Stimulated activated naive CD8-positive, alpha-beta T cell treated with anti-CD3 and anti-CD28 coated beads, Interleukin-15, Interleukin-2, amounts not matched to agents 100 U/mL and 50 U/mL, for 24 hours (primary cell): ENCODE data around the gene ZDHHC18.
A peak's percentile ranks its signal among the peaks of the same experiment; 100 is the strongest.

Source experiments
- ATAC-seq: fragments of 150-1000 bp; cut with Tn5 transposase; one replicate; pipeline ENCODE4 v1.10.0; 2021
- DNase-seq: peaks from one replicate; pipeline ENCODE4 v3.0.0; 2021

The ZDHHC18 gene

GRCh38 chr1:26826261-26827105, at the start of gene ZDHHC18:
Gene ZDHHC18 (plus strand): TSS chr1:26826688. CDS start chr1:26826805, 117 bp downstream.
- peak; percentile 85 for DNase-seq
- peak; percentile 83 for ATAC-seq

- no peak for ATAC-seq
- no peak for DNase-seq
Observed at GRCh38 chr1:26779098-26779668, 47.3 kb upstream of the ZDHHC18 start.

- ATAC-seq (no peak), DNase-seq (no peak)
Observed at GRCh38 chr1:26780344-26780957, 46.0 kb upstream of the ZDHHC18 start.

GRCh38 chr1:26781206-26781825, 45.2 kb upstream of the ZDHHC18 start:
- ATAC-seq (peak; percentile 30), DNase-seq (no peak)

GRCh38 chr1:26782521-26783212, 43.8 kb upstream of the ZDHHC18 start:
- DNase-seq = no peak
- ATAC-seq = no peak

- DNase-seq (no peak), ATAC-seq (no peak)
Observed at GRCh38 chr1:26783646-26784022, 42.9 kb upstream of the ZDHHC18 start.

- no peak for DNase-seq
- ATAC-seq = no peak
Observed at GRCh38 chr1:26784023-26784871, 42.2 kb upstream of the ZDHHC18 start.

- DNase-seq = no peak
- ATAC-seq = no peak
Observed at GRCh38 chr1:26784886-26785285, 41.6 kb upstream of the ZDHHC18 start.

GRCh38 chr1:26785611-26786436, 40.7 kb upstream of the ZDHHC18 start:
- DNase-seq = no peak

GRCh38 chr1:26786437-26787380, 39.8 kb upstream of the ZDHHC18 start:
- ATAC-seq = peak; percentile 8

More at GRCh38 chr1:26785611-26786436, 40.7 kb upstream of the ZDHHC18 start:
- ATAC-seq = no peak

GRCh38 chr1:26787381-26787705, 39.1 kb upstream of the ZDHHC18 start:
- ATAC-seq (peak; percentile 67), DNase-seq (peak; percentile 81)

More at GRCh38 chr1:26786437-26787380, 39.8 kb upstream of the ZDHHC18 start:
- peak; percentile 66 for DNase-seq

GRCh38 chr1:26787706-26788514, 38.6 kb upstream of the ZDHHC18 start, which contains the start of gene PIGV:
Gene PIGV (plus strand): TSS chr1:26787950. CDS start chr1:26790816, 2,866 bp downstream.
- DNase-seq = peak; percentile 91
- ATAC-seq = peak; percentile 50

- no peak for ATAC-seq
- DNase-seq = peak; percentile 49
Observed at GRCh38 chr1:26788515-26788785, 38.0 kb upstream of the ZDHHC18 start.

GRCh38 chr1:26788836-26789611, 37.5 kb upstream of the ZDHHC18 start:
- DNase-seq (peak; percentile 90), ATAC-seq (peak; percentile 12)

- DNase-seq = no peak
- no peak for ATAC-seq
Observed at GRCh38 chr1:26789612-26789865, 36.9 kb upstream of the ZDHHC18 start.

- peak; percentile 21 for ATAC-seq
- DNase-seq = peak; percentile 33
Observed at GRCh38 chr1:26789931-26790330, 36.6 kb upstream of the ZDHHC18 start.

- DNase-seq (peak; percentile 48), ATAC-seq (peak; percentile 37)
Observed at GRCh38 chr1:26790551-26790953, 35.9 kb upstream of the ZDHHC18 start.

GRCh38 chr1:26791148-26791547, 35.3 kb upstream of the ZDHHC18 start:
- no peak for DNase-seq
- no peak for ATAC-seq
